B cell (primary cell): ENCODE data around the gene JAK1.

Experiments
- CTCF ChIP-seq: fragments of 200-600 bp; IDR thresholded peaks from one replicate; pipeline ENCODE4 v1.8.0; 2022; ENCODE audit warnings: antibody characterized with exemption, mild to moderate bottlenecking
- EZH2 ChIP-seq: IDR thresholded peaks from 2 replicates; pipeline ENCODE4 v1.6.1; 2012; ENCODE audit warnings: borderline replicate concordance, low read depth, mild to moderate bottlenecking, moderate library complexity, low read length; ENCODE audit not compliant: insufficient read depth, poor library complexity, severe bottlenecking

DNA sequence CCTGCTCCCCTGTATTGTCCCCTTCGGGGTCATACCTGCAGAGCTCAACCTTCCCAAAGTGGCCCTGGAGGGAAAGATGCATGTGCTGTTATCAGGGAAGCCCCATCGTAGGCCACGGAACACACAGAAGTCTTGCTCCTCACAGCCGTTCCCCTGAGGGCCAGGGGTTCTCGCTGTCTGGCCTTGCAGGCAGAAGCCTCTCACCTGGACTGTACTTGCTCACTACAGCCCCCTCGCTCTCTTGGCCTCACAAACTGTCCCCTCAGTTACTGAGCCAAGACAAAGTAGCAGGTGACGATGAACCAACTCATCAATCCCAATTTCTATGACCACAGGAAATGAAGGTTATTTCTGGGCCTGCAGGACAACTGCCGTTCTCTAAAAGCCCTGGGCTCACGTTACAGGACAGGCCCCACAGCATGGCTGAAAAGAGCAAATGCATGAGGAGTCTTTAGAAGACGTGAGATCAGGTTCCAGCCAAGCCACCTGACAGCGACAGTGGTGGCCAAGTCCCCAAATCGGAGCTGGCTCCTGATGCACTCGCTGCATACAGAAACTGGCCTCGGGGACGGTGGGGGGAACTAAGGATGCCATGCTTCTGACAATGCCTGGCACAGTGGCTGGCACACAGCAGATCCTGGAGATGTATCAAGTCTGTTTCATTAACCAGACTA lies 126.5 kb downstream of the JAK1 start:
- no peak for TF ChIP-seq CTCF
- no peak for TF ChIP-seq EZH2
